GM18517 (cell line): Measurements from ENCODE around the gene BBS9.
"Not testable (repeated sequence)": the region's sequence is repeated elsewhere in the genome, so short reads cannot be mapped to it uniquely, and the experiment has no call there.

Experiments used
- ATAC-seq: cut with Tn5 transposase; IDR thresholded peaks from one replicate; pipeline ENCODE4 v1.9.1; 2021; ENCODE audit warnings: mild to moderate bottlenecking, moderate library complexity; ENCODE audit not compliant: unreplicated experiment

Gene BBS9

DNA sequence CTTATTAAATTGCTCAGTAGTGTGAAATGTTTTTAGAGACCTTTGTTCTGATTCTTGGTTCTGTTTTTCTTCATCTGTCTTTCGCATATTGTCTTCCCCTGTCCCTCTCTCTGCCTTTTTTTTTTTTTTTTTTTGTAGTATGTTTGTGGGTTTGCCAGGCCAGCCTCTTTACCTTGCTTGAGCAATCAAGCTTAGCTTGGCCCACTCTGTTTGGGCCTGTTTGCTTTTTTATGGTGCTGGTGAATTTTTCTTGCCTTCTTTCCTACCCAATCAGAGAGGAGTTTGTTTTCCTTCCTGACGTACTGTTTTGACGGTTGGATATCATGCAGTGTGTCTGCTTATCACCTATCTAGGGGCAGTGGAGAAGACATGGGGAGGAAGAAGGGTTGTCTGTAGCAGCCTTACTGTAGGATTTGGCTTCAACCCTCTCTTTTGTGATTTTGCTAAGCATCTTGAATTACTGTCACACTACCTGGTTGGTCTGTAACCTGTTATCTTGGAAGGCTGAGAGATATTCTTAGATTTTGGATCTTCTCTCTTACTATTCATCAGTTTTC, 64.0 kb downstream of the BBS9 start:
- ATAC-seq: no peak

- ATAC-seq: no peak
Measured at GRCh38 chr7:33195264-33195663, 65.9 kb downstream of the BBS9 start.

GRCh38 chr7:33196221-33196620, 66.9 kb downstream of the BBS9 start:
- no peak for ATAC-seq

- ATAC-seq: no peak
Measured at GRCh38 chr7:33200282-33200681, 70.9 kb downstream of the BBS9 start.

- no peak for ATAC-seq
Measured at GRCh38 chr7:33201821-33202220, 72.5 kb downstream of the BBS9 start.

DNA sequence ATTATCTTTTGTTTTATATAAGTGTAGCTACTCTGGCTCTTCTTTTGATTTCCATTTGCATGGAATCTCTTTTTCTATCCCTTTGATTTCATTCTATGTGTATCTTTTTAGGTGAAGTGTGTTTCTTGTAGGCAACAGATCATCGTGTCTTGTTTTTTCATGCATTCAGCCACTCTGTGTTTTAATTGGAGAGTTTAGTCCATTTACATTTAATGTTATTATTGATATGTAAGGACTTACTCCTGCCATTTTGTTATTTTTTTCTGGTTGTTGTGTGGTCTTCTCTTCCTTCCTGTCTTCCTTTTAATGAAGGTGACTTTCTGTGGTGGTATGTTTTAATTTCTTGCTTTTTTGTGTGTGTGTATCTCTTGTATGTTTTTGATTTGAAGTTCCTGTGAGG, 81.6 kb downstream of the BBS9 start:
- ATAC-seq: no peak

GRCh38 chr7:33212144-33212543, 82.8 kb downstream of the BBS9 start:
- ATAC-seq: no peak

- ATAC-seq: no peak
Measured at GRCh38 chr7:33215992-33216391, 86.6 kb downstream of the BBS9 start.

DNA sequence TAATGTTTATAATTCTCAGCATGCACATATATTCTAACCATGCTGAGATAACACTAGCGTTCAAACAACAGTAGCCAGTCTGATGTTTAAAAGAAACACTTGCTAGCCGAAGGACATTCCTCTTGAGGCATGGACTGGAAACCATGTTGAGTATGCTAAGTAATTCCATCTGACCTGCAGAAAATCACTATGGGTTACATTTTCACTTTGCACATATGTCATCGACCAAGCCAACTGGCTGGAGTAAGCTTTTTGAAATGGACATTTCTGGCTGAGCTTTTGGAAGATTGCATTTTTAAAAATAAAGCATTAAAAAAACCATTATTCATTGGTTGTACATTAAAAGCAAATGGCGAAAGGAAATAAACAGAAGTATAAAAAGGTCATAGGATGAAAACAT, 88.2 kb downstream of the BBS9 start:
- no peak for ATAC-seq

DNA sequence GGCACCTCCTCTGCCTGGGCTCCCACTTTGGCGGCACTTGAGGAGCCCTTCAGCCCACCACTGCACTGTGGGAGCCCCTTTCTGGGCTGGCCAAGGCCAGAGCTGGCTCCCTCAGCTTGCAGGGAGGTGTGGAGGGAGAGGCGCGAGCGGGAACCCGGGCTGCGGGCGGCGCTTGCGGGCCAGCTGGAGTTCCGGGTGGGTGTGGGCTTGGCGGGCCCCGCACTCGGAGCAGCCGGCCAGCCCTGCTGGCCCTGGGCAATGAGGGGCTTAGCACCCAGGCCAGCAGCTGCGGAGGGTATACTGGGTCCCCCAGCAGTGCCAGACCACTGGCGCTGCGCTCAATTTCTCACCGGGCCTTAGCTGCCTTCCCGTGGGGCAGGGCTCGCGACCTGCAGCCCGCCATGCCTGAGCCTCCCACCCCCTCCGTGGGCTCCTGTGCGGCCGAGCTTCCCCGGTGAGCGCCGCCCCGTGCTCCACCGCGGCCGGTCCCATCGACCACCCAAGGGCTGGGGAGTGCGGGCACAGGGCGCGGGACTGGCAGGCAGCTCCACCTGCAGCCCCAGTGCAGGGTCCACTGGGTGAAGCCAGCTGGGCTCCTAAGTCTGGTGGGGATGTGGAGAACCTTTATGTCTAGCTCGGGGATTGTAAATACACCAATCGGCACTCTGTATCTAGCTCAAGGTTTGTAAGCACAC, 89.6 kb downstream of the BBS9 start:
- ATAC-seq: not testable (repeated sequence)

GRCh38 chr7:33220231-33220630, 90.9 kb downstream of the BBS9 start:
- no peak for ATAC-seq

- ATAC-seq: no peak
Measured at GRCh38 chr7:33221390-33221789, 92.0 kb downstream of the BBS9 start.

DNA sequence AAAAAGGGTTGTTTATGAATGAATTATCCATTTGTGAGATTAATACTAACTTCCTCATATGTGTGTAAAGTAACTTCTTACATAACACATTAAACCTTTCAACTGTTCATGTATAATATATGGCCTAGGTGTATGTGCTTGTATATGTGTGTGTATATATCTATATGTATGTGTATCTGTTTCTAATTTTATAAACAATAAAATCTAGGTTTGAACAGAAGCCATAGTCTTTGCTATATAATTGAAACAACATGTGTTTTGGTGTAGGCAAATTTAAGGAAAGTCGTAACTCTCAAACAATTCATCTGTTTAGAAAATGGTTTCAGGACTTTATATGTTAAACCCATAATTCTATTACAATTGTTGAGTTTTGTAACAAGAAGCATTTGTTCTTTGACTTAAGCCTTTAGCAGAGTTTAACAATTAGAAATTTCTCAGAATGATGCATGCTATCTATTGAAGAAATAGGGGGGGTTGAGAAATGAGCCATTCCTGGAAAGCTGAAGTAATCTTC, 103.3 kb downstream of the BBS9 start:
- ATAC-seq: no peak

- no peak for ATAC-seq
Measured at GRCh38 chr7:33233659-33234058, 104.3 kb downstream of the BBS9 start.

- ATAC-seq: no peak
Measured at GRCh38 chr7:33237036-33237435, 107.7 kb downstream of the BBS9 start.

DNA sequence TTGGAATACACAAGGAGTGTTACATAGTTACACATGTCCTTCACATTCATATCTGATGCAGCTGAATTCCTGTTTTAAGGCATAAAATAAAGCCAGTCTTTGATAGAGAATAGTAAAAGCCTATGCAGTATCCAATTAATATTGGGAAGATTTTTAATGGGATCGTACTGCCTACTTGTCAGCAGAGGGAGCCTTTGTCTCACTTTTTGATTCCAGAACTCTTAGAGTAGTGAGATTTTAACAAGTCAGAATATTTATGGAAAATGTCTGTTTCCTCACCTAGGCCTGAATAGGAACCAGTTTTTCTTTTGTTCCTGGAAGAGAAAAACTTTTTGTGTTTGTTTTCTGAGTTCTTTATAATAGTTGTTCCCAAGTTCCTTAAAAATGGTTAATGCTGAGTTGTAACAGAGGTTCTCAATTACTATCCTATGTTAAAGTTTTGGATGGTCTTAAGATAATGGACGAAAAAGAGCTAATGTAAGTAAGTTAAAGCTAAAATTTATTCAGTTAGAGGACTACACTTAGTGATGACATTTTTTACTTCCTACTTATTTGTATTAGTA, 114.0 kb downstream of the BBS9 start:
- no peak for ATAC-seq

DNA sequence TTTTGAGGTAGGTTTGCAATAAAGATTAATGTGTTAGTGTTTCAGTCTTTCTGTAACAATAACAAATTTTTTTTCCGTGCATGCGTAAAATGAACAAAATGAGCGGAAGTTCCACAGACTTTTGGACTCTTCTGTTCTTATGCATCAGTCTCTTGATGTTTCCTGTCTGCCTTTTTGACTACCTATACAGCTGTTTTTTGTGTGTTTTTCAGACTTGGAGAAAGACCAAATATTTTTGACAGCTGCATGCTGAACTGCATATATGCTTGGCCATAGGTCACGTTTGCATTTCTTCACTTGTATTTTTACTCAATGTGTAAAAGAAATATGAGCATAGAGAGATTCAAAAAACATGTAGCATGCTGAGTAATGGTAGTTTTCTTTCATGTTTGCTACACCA, 119.3 kb downstream of the BBS9 start:
- ATAC-seq: no peak

DNA sequence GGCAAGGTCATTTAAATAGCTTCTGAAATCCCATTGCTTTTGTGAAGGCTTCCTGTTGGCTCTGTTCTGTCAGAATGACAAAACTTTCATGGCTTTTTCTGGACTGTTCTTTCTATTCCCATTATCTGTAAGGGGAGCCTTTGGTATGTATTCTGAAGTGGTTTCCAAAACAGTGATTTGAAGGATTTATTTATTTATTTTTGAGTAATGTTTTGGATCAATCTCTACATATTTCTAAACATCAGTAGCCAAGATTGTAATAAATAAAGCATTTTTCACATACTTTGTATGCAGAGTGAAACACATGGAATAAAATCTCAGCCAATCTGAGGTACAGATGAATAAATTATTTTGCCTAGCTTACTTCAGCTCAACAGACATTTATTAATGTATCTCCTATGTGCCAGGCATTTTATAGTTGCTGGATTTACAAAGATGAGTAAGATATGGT, 121.1 kb downstream of the BBS9 start:
- no peak for ATAC-seq

DNA sequence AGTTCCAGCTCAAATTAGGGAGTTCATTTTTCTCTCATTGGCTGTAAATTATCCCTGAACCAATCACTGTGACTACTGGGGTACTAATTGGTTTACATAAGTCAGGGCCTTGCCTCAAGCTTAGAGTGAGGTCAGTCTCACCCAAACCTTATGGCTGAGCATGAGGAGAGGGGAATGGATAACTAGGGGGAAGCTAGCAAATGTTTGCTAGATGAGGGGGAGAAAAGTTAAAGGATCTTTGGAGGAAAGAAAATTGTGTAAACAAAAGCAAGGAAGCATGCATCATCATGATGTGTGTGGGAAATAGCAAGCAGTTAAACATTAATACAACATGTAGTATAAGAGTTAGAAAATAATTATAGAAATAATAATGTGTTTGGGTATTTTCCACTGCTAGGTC, 121.9 kb downstream of the BBS9 start:
- no peak for ATAC-seq

DNA sequence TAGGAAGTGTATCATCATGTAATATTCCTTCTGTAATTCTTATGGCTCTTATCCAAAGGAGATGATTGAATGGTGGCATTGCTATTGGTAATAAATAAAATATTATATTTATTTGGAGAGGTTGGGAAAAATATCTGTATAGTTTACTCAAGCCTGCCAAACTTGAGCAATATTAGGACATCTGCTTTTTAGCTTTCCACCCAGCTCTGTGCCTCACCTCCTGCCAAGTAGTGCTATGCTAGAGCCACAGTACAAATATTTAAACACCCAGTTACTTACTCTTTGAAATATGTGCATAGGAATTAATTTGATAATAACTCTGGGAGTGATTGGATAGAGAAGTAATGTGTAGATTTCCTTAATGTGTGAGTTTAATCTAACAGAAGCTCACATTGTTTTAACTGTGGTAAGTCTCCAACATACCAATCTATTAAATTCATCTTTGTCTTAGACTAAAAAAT, 129.2 kb downstream of the BBS9 start:
- no peak for ATAC-seq

- ATAC-seq: no peak
Measured at GRCh38 chr7:33261585-33261984, 132.2 kb downstream of the BBS9 start.

- no peak for ATAC-seq
Measured at GRCh38 chr7:33262476-33262875, 133.1 kb downstream of the BBS9 start.
